ENCODE measurements around the gene VPS35L. TPM values are rescaled to one million over a fixed set of nuclear protein-coding genes. Genes with fewer than 3 reads are reported as not detected.

VPS35L gene
- total RNA-seq, 1 donor from 2014 or later = 23.8 TPM

DNA sequence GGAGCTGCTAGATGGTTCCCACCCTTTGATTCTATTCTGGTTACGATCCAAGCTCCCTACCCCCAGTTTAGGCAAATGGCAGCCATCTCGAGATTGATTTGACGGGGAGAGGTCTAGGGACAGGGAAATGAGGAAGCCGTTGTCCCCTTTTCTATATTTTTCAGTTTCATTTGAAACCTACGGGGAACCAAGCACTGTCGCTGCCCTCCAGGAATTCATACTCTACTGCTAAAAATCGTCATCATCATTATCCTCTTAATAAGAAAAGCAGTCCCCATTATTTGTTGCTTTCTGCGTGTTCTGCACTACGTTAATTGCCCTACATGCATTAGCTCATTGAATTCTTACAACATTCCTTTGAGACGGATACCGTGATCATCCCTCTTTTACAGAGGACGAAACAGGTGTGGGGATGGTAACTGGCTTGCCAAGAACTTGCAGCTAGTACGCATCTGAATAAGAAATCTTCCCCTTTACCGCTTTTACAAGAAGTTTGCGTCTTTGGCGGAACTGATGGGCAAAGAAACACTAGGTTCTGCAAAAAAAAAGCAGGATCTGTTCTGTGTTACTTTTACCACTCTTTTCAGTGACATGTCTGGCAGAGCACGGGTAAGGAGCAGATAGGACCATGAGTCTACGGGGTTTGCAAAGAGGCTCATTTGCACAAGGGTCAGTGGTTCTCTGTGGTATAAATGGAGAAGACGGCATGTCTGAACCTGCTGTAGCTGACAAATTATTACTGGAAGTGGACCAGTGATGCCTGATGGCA is 30.7 kb upstream of the VPS35L start:
- Histone ChIP-seq H3K36me3 (peaks cover 17% of the 10 kb centered on the region), H3K4me1 (peaks cover 53% of the 10 kb centered on the region), H3K4me3 (peak overlapping the region; percentile 96), H3K9me3 (replicated peaks) (no peaks in the 10 kb centered on the region), H3K27me3 (ENCODE audit: low read depth) (no peaks in the 10 kb centered on the region), H3K27ac (replicated peaks) (peak overlapping the region; percentile 69)
- TF ChIP-seq, protein P1, sequence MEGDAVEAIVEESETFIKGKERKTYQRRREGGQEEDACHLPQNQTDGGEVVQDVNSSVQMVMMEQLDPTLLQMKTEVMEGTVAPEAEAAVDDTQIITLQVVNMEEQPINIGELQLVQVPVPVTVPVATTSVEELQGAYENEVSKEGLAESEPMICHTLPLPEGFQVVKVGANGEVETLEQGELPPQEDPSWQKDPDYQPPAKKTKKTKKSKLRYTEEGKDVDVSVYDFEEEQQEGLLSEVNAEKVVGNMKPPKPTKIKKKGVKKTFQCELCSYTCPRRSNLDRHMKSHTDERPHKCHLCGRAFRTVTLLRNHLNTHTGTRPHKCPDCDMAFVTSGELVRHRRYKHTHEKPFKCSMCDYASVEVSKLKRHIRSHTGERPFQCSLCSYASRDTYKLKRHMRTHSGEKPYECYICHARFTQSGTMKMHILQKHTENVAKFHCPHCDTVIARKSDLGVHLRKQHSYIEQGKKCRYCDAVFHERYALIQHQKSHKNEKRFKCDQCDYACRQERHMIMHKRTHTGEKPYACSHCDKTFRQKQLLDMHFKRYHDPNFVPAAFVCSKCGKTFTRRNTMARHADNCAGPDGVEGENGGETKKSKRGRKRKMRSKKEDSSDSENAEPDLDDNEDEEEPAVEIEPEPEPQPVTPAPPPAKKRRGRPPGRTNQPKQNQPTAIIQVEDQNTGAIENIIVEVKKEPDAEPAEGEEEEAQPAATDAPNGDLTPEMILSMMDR (IDR thresholded peaks at IDR 0.05; ENCODE audit: borderline replicate concordance) = no peak
- DNase-seq = no peak
- intact Hi-C loops (cut with micrococcal nuclease) = no loop called here

DNA sequence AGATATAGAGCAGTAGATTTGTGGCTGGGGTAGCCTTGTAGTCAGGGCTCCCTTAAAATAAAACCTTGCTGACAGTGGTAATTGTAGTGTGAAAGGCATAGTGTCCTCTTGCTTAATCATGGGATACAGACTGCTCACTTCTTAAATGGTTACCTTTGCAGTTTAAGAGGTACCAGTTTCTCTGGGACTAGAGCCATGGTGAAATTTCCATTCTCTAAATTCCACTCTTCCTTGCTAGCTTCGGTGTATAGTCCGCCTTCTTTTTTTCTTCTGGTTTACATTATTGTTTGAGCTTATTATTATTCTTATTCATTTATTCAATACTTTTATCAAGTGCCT is 30.1 kb upstream of the VPS35L start:
- DNase-seq = no peak
- H3K27me3 ChIP-seq (ENCODE audit: low read depth) = no peaks in the 10 kb centered on the region
- intact Hi-C loops (cut with micrococcal nuclease) = no loop called here
- H3K9me3 ChIP-seq (replicated peaks) = no peaks in the 10 kb centered on the region
- peak overlapping the region; percentile 96 for H3K4me3 ChIP-seq
- TF ChIP-seq, protein P1 (IDR thresholded peaks at IDR 0.05; ENCODE audit: borderline replicate concordance) = no peak
- peaks cover 17% of the 10 kb centered on the region for H3K36me3 ChIP-seq
- H3K4me1 ChIP-seq = peaks cover 47% of the 10 kb centered on the region
- no peak overlapping the region for H3K27ac ChIP-seq (replicated peaks)

DNA sequence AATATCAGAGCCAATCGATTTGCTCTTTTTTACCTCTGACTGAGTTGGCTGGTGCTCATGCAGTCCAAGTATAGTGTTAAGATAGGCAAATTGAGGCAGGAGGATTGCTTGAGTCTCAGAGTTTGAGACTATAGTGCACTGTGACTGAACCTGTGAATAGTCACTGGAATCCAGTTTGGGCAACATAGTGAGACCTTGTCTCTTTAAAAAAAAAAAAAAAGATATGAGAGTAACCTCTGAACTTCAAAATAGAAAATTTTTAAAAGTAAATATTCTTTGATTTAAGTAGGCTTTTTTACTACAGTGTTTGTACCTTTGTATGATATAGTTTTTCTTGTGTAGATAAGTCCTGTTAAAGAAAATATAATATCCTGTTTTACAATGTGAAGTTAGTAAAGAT is 28.3 kb upstream of the VPS35L start:
- Histone ChIP-seq H3K27ac (replicated peaks) (no peak overlapping the region), H3K27me3 (ENCODE audit: low read depth) (no peaks in the 10 kb centered on the region), H3K36me3 (peaks cover 18% of the 10 kb centered on the region), H3K4me3 (no peak overlapping the region), H3K9me3 (replicated peaks) (no peaks in the 10 kb centered on the region), H3K4me1 (peaks cover 30% of the 10 kb centered on the region)
- intact Hi-C loops (cut with micrococcal nuclease) = no loop called here
- TF ChIP-seq, protein P1 (IDR thresholded peaks at IDR 0.05; ENCODE audit: borderline replicate concordance) = no peak
- DNase-seq = no peak

DNA sequence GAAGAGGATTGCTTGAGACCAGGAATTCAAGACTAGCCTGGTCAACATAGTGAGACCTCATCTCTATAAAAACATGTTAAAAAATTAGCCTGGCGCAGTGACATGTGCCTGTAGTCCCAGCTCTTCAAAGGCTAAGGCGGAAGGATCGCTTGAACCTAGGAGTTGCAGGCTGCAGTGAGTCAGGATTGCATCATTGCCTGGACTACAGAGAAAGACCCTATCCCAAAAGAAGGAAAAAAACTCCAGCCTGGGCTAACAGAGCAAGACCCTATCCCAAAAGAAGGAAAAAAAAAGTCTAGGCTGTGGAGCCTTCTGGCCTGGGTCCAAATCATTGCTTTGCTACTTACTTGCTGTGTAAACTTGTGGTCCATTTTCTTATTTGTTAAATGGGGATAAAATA is 26.8 kb upstream of the VPS35L start:
- H3K4me1 ChIP-seq = peaks cover 17% of the 10 kb centered on the region
- H3K27me3 ChIP-seq (ENCODE audit: low read depth) = no peaks in the 10 kb centered on the region
- intact Hi-C loops (cut with micrococcal nuclease) = no loop called here
- H3K4me3 ChIP-seq = no peak overlapping the region
- H3K36me3 ChIP-seq = peaks cover 33% of the 10 kb centered on the region
- TF ChIP-seq, protein P1 (IDR thresholded peaks at IDR 0.05; ENCODE audit: borderline replicate concordance) = no peak
- H3K9me3 ChIP-seq (replicated peaks) = no peaks in the 10 kb centered on the region
- H3K27ac ChIP-seq (replicated peaks) = no peak overlapping the region
- DNase-seq = no peak

DNA sequence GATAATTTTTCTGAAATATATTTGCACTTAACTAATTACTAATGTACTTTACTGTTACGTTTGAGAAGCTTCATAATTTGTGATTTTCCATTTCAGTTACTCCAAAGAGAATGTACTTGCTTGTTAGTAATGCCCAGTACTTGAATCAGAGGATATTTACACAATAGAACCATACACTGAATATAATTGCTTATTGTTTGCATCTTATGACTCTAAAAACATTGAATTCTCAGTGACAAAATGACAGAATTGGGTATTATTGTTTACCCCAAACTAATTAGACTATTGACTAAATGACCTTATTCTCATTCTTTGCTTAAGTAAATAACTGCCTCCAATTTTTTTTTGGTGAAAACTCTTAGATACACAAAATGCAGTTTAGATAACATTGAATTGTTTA is 22.9 kb upstream of the VPS35L start:
- Histone ChIP-seq H3K27me3 (ENCODE audit: low read depth) (no peaks in the 10 kb centered on the region), H3K27ac (replicated peaks) (no peak overlapping the region), H3K9me3 (replicated peaks) (no peaks in the 10 kb centered on the region), H3K36me3 (peaks cover 61% of the 10 kb centered on the region), H3K4me1 (no peaks in the 10 kb centered on the region), H3K4me3 (no peak overlapping the region)
- no peak for DNase-seq
- TF ChIP-seq, protein P1 (IDR thresholded peaks at IDR 0.05; ENCODE audit: borderline replicate concordance) = no peak
- intact Hi-C loops (cut with micrococcal nuclease) = no loop called here

All from left ventricle myocardium inferior (tissue), 1 donor.